ENCODE data around the gene NPHP1.
"Not testable (repeated sequence)": the region's sequence is repeated elsewhere in the genome, so short reads cannot be mapped to it uniquely, and the experiment has no call there.

- TF ChIP-seq CTCF (conservative IDR thresholded peaks at IDR 0.05); ZFX (IDR thresholded peaks at IDR 0.05): not testable (repeated sequence)
Observed at GRCh38 chr2:110075896-110076295, 128.9 kb downstream of the NPHP1 start.

Measured in C4-2B (cell line).